Activated T-helper 1 cell treated with anti-CD3 and anti-CD28 coated beads, Interleukin-12 subunit alpha, Interleukin-12 subunit beta, Interleukin-2, Interleukin-4 antibody, amounts not matched to agents 30 ng/mL and 10 ng/mL and 1 ng/mL, durations not matched to agents 14 hours and 24 hours and 36 hours (primary cell): ENCODE data around the gene HKDC1. TPM values are rescaled to one million over a fixed set of nuclear protein-coding genes. Genes with fewer than 3 reads are reported as not detected.
A peak's percentile ranks its signal among the peaks of the same experiment; 100 is the strongest.

Experiments used
- DNase-seq: peaks from one replicate; pipeline ENCODE4 v3.0.0; 2021; ENCODE audit warnings: low spot score
- H3K27ac Mint-ChIP-seq: one replicate; pipeline ENCODE4 v1.8.0; 2021; ENCODE audit warnings: mild to moderate bottlenecking, mixed read lengths
- H3K27me3 Mint-ChIP-seq: one replicate; pipeline ENCODE4 v1.8.0; 2022; ENCODE audit warnings: mild to moderate bottlenecking, moderate library complexity, mixed read lengths; ENCODE audit not compliant: insufficient read depth
- H3K36me3 Mint-ChIP-seq: one replicate; pipeline ENCODE4 v1.8.0; 2021; ENCODE audit warnings: low read depth, mixed read lengths
- H3K4me1 Mint-ChIP-seq: one replicate; pipeline ENCODE4 v1.8.0; 2021; ENCODE audit warnings: low read depth, mixed read lengths
- H3K4me3 Mint-ChIP-seq: one replicate; pipeline ENCODE4 v1.8.0; 2021; ENCODE audit warnings: mild to moderate bottlenecking, moderate library complexity, mixed read lengths
- H3K9me3 Mint-ChIP-seq: one replicate; pipeline ENCODE4 v1.8.0; 2021; ENCODE audit warnings: mixed read lengths
- intact Hi-C: fragments of 100-400 bp; cut with micrococcal nuclease; formaldehyde crosslinking; loops from one replicate; pipeline ENCODE4 v1.15.1; 2024
- total RNA-seq: library from RNA; stranded (reverse); gene quantifications from 2 replicates; pipeline ENCODE4 v1.2.3, GENCODE V29; 2022

HKDC1 gene
- total RNA-seq, 1 donor from 2014 or later, result 0.05 TPM

GRCh38 chr10:69222157-69223027, 2.3 kb downstream of the HKDC1 start:
- Mint-ChIP-seq H3K9me3 (no peaks in the 10 kb centered on the region), H3K4me1 (peaks cover 49% of the 10 kb centered on the region), H3K36me3 (no peaks in the 10 kb centered on the region), H3K27ac (peak overlapping the region; percentile 96), H3K4me3 (peak overlapping the region; percentile 71), H3K27me3 (no peaks in the 10 kb centered on the region)
- intact Hi-C loops, result loop anchor here (1.0 to 2.0 kb wide), 12 partner anchors 15 to 266 kb away; partner anchors contain the start of genes DDX21, KIFBP and SUPV3L1
- DNase-seq, result peak; percentile 81

GRCh38 chr10:69223028-69223342, 2.9 kb downstream of the HKDC1 start:
- DNase-seq, result no peak
- Mint-ChIP-seq H3K9me3 (no peaks in the 10 kb centered on the region), H3K4me3 (peak overlapping the region; percentile 71), H3K36me3 (no peaks in the 10 kb centered on the region), H3K4me1 (peaks cover 55% of the 10 kb centered on the region), H3K27me3 (no peaks in the 10 kb centered on the region), H3K27ac (peak overlapping the region; percentile 96)
- intact Hi-C loops, result loop anchor here (2.0 kb wide), 2 partner anchors 218 to 226 kb away; no protein-coding TSS in a partner anchor

GRCh38 chr10:69224862-69225657, 4.9 kb downstream of the HKDC1 start:
- Mint-ChIP-seq H3K4me1 (peaks cover 75% of the 10 kb centered on the region), H3K27me3 (no peaks in the 10 kb centered on the region), H3K4me3 (peak overlapping the region; percentile 60), H3K9me3 (no peaks in the 10 kb centered on the region), H3K36me3 (no peaks in the 10 kb centered on the region), H3K27ac (peak overlapping the region; percentile 84)
- DNase-seq, result no peak
- intact Hi-C loops, result no loop called here

GRCh38 chr10:69225681-69226080, 5.5 kb downstream of the HKDC1 start:
- H3K9me3 Mint-ChIP-seq, result no peaks in the 10 kb centered on the region
- no peaks in the 10 kb centered on the region for H3K36me3 Mint-ChIP-seq
- H3K27ac Mint-ChIP-seq, result no peak overlapping the region
- no peak for DNase-seq
- H3K4me1 Mint-ChIP-seq, result peaks cover 73% of the 10 kb centered on the region
- intact Hi-C loops, result no loop called here
- H3K27me3 Mint-ChIP-seq, result no peaks in the 10 kb centered on the region
- no peak overlapping the region for H3K4me3 Mint-ChIP-seq

GRCh38 chr10:69226919-69227450, 6.9 kb downstream of the HKDC1 start:
- no peaks in the 10 kb centered on the region for H3K27me3 Mint-ChIP-seq
- DNase-seq, result no peak
- H3K4me1 Mint-ChIP-seq, result peaks cover 74% of the 10 kb centered on the region
- no peak overlapping the region for H3K4me3 Mint-ChIP-seq
- no peaks in the 10 kb centered on the region for H3K36me3 Mint-ChIP-seq
- no peak overlapping the region for H3K27ac Mint-ChIP-seq
- intact Hi-C loops, result no loop called here
- H3K9me3 Mint-ChIP-seq, result no peaks in the 10 kb centered on the region

GRCh38 chr10:69228151-69228550, 8.0 kb downstream of the HKDC1 start:
- no peaks in the 10 kb centered on the region for H3K36me3 Mint-ChIP-seq
- no peaks in the 10 kb centered on the region for H3K9me3 Mint-ChIP-seq
- H3K4me3 Mint-ChIP-seq, result peak overlapping the region; percentile 82
- H3K4me1 Mint-ChIP-seq, result peaks cover 74% of the 10 kb centered on the region
- no peaks in the 10 kb centered on the region for H3K27me3 Mint-ChIP-seq
- intact Hi-C loops, result no loop called here
- no peak for DNase-seq
- peak overlapping the region; percentile 93 for H3K27ac Mint-ChIP-seq

GRCh38 chr10:69229616-69229916, 9.4 kb downstream of the HKDC1 start:
- Mint-ChIP-seq H3K36me3 (no peaks in the 10 kb centered on the region), H3K27me3 (no peaks in the 10 kb centered on the region), H3K4me1 (peaks cover 72% of the 10 kb centered on the region), H3K4me3 (peak overlapping the region; percentile 82), H3K9me3 (no peaks in the 10 kb centered on the region), H3K27ac (peak overlapping the region; percentile 93)
- DNase-seq, result no peak
- intact Hi-C loops, result no loop called here

- peak overlapping the region; percentile 93 for H3K27ac Mint-ChIP-seq
- no peaks in the 10 kb centered on the region for H3K9me3 Mint-ChIP-seq
- intact Hi-C loops, result no loop called here
- no peak for DNase-seq
- H3K4me3 Mint-ChIP-seq, result no peak overlapping the region
- no peaks in the 10 kb centered on the region for H3K36me3 Mint-ChIP-seq
- H3K27me3 Mint-ChIP-seq, result no peaks in the 10 kb centered on the region
- H3K4me1 Mint-ChIP-seq, result peaks cover 67% of the 10 kb centered on the region
Observed at GRCh38 chr10:69230128-69230527, 10.0 kb downstream of the HKDC1 start.

GRCh38 chr10:69232252-69232651, 12.1 kb downstream of the HKDC1 start:
- Mint-ChIP-seq H3K27me3 (no peaks in the 10 kb centered on the region), H3K27ac (peak overlapping the region; percentile 14), H3K9me3 (no peaks in the 10 kb centered on the region), H3K36me3 (no peaks in the 10 kb centered on the region), H3K4me3 (no peak overlapping the region), H3K4me1 (peaks cover 55% of the 10 kb centered on the region)
- DNase-seq, result no peak
- intact Hi-C loops, result no loop called here

- Mint-ChIP-seq H3K27me3 (no peaks in the 10 kb centered on the region), H3K27ac (peak overlapping the region; percentile 10), H3K9me3 (no peaks in the 10 kb centered on the region), H3K4me3 (peak overlapping the region; percentile 40), H3K4me1 (peaks cover 55% of the 10 kb centered on the region), H3K36me3 (no peaks in the 10 kb centered on the region)
- DNase-seq, result peak; percentile 10
- intact Hi-C loops, result no loop called here
Observed at GRCh38 chr10:69232736-69233480, 12.8 kb downstream of the HKDC1 start.

GRCh38 chr10:69234447-69234846, 14.3 kb downstream of the HKDC1 start:
- Mint-ChIP-seq H3K9me3 (no peaks in the 10 kb centered on the region), H3K36me3 (no peaks in the 10 kb centered on the region), H3K27ac (no peak overlapping the region), H3K27me3 (no peaks in the 10 kb centered on the region), H3K4me3 (no peak overlapping the region), H3K4me1 (peaks cover 40% of the 10 kb centered on the region)
- intact Hi-C loops, result no loop called here
- DNase-seq, result no peak

GRCh38 chr10:69237528-69238159, 17.5 kb downstream of the HKDC1 start:
- intact Hi-C loops, result loop anchor here (1.0 to 5.0 kb wide), 7 partner anchors 15 to 270 kb away; no protein-coding TSS in a partner anchor
- Mint-ChIP-seq H3K4me1 (peaks cover 15% of the 10 kb centered on the region), H3K4me3 (no peak overlapping the region), H3K27me3 (peaks cover 2% of the 10 kb centered on the region), H3K36me3 (no peaks in the 10 kb centered on the region), H3K27ac (no peak overlapping the region), H3K9me3 (no peaks in the 10 kb centered on the region)
- DNase-seq, result peak; percentile 78
